GM19035 (cell line): Measurements from ENCODE around the gene LUM.
"Not testable (repeated sequence)": the region's sequence is repeated elsewhere in the genome, so short reads cannot be mapped to it uniquely, and the experiment has no call there.

ENCODE experiments used
- ATAC-seq: cut with Tn5 transposase; IDR thresholded peaks from one replicate; pipeline ENCODE4 v1.9.1; 2021; ENCODE audit not compliant: unreplicated experiment

Gene LUM

GRCh38 chr12:91110311-91110924 lies 876 bp downstream of the LUM start:
- ATAC-seq, result no peak

- ATAC-seq, result no peak
These were observed 1.5 kb downstream of the LUM start for GRCh38 chr12:91109581-91110310.

DNA sequence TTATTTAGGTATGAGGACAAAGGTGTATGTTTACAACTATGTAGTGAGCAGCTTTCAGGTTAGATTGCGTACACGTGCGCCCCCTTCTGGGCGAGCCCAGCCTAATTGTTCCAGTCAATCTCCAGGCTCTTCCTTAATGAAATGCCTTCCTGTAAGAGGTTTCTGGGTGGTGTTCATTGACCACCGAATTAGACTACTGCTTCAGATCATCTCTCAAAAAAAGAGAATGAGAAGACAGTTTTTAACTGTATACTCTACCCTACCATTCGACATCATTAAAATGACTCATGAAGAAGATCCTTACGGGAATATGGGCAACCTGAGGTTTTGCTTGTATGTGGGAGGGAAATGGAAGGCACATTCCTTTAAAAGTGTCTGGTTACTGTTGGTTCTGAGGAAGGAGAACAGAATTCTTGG lies 2.1 kb downstream of the LUM start:
- ATAC-seq, result peak; percentile 70

- ATAC-seq, result no peak
These were observed 3.0 kb downstream of the LUM start for GRCh38 chr12:91108196-91108755.

- no peak for ATAC-seq
These were observed 5.0 kb downstream of the LUM start for GRCh38 chr12:91106283-91106682.

- no peak for ATAC-seq
These were observed 5.5 kb downstream of the LUM start for GRCh38 chr12:91105807-91106206.

DNA sequence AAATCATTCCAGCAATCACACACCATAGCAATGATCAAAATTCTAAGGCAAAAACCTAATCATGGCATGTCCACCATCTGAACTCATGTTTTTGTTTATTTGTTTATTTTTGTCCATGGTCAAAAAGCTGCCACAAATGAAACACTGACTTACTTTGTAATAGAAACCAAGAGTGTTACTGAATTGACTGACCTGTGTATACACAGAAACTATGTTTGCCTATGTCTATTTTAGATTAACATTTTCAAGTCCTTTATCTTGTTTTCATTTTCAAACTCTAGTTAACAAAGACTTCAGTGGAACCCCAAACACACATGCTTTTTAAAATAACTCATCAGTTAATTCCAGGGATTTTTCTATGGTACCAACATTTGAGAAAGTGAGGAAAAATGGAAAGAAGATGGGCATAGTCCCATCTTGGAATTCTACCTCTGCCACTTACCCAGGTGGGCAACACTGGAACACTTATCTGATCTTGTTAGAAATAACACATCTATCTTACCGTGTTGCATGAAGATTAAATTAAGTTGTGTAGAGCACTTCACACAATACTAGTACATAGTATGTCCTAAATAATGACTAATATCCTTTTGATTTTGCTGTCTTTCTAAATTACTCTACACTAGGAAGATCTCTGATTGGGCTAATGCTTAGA lies 6.4 kb downstream of the LUM start:
- peak; percentile 85 for ATAC-seq

DNA sequence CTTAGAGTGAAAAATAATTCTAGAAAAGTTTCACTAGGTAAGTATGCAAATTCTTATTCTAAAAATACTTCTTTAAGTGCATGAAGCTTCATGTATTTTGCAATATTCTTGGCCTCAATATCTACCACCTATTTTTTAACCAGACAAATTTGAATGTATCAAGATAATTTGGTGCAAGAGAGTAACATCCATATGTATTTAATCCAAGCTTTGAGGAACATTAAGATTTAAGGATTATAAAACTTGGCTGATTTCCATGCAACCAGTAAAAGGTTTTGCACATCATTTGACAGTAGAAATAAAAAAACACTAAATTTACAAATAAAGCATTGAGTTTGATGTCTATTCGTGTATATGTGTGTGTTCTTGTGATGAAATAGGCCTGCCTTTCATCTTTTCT lies 7.7 kb downstream of the LUM start:
- no peak for ATAC-seq

GRCh38 chr12:91103101-91103500 lies 8.2 kb downstream of the LUM start:
- ATAC-seq, result no peak

GRCh38 chr12:91100906-91101305 lies 10.4 kb downstream of the LUM start:
- ATAC-seq, result no peak

- ATAC-seq, result no peak
These were observed 11.5 kb downstream of the LUM start for GRCh38 chr12:91099836-91100235.

DNA sequence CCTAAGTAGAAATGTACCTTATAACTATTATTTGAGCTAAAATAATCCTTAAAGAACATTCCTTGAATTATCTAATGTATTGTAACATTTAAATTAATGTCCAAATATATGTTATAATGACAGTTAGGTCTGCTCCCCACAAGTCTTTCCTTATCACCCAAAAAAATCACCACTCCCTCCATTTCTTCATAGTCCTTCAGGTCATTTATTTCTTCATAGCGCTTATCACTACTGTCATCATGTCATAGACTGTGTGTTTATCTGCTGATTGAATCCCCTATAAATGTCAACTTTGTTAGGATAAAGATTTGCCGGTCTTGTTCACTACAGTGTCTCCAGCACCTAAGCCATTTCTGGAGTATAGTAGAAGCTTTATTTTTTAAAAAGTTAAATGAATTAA lies 12.0 kb downstream of the LUM start:
- no peak for ATAC-seq

GRCh38 chr12:91098941-91099340 lies 12.4 kb downstream of the LUM start:
- ATAC-seq, result no peak

- ATAC-seq, result no peak
These were observed 12.8 kb downstream of the LUM start for GRCh38 chr12:91098461-91098860.

DNA sequence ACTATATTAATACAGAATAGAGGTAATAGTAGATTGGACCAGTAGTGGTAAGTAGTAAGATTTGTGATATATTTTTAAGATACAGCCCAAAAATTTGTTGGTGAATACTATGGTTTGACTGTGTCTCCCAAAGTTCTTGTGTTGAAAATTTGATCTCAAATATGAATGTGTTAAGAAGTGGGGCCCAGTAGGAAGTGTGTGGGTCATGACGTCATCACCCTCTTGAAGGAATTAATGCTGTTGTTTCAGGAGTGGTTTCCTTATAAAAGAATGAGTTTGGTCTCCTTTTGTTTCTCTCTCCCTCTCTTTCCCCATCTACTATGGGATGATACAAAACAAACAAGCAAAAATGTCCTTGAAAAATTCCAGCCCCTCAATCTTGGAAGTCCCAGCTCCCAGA lies 16.3 kb downstream of the LUM start:
- ATAC-seq, result no peak

DNA sequence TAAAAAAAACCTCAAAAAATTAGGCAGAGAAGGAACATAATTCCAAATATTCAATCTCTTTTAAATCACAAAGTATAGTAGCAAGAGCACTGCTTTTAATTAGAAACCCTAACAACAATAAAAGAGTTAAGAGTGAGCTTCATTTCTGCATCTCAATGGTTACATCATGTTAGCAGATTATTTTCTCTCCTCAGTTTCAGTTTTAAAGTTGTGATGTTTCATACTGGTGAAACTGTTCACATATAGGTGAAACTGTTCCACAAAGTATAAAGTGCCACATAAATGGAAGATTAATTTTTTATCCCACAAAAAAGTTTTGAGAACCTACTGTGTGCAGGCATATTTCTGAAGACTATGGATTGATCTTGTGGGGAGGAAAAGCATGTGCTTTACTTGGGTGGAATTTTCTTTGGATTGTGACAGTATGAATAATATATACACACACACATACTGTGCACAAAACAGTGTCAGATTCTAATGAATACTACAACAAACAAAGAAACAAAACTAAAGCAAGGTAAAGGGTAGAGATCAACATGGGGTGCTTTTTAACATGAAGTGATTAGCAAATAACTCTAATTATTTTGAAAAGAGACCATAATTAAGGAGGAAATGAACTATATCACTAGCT lies 17.1 kb downstream of the LUM start:
- no peak for ATAC-seq

- no peak for ATAC-seq
These were observed 18.0 kb downstream of the LUM start for GRCh38 chr12:91093341-91093740.

DNA sequence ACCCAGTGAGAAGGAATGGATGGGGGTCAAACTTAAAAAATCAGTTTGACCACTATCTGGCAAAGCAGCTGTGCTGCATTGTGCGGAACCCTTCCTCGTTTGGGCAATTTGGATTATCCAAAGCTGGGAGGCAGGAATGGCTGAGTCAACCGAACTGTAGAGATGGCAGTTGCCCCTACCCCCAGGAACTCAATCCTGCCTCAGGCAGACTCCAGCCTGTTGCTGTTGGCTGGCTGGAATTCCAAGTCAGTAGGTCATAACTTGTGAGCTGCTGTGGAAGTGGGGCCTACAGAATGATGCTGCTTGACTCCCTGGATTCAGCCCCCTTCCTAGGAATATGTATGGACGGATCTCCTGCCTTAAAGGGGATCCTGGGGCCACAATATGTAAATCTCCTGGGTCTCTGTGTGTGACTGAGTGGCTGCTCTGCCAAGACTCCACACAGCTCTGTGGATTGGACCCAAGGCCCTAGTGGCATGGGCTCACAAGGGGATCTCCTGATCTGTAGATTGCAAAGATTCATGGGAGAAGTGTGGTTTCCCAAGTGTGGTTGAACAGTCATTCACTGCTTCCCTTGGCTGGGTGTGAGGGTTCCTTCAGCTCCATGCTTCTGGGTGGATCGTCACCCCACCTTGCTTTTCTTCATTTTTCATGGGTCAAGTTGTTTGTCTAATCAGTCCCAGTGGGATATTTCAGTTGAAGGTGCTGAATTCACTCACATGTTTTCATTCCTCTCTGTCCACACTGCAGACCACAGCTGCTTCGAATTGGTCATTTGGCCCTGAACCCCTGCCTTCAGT lies 19.2 kb downstream of the LUM start:
- no peak for ATAC-seq

DNA sequence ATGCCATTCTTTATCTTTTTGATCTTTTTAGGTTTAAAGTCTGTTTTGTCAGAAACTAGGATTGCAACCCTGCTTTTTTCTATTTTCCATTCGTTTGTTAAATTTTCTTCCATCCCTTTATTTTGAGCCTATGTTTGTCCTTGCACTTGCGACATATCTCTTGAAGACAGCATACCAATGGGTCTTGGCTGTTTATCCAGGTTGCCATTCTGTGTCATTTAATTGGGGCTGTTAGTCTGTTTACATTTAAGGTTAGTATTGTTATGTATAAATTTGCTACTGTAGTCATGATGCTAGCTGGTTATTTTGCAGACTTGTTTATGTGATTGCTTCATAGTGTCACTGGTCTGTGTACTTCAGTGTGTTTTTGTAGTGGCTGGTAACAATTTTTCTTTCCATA lies 21.3 kb downstream of the LUM start:
- ATAC-seq, result not testable (repeated sequence)

DNA sequence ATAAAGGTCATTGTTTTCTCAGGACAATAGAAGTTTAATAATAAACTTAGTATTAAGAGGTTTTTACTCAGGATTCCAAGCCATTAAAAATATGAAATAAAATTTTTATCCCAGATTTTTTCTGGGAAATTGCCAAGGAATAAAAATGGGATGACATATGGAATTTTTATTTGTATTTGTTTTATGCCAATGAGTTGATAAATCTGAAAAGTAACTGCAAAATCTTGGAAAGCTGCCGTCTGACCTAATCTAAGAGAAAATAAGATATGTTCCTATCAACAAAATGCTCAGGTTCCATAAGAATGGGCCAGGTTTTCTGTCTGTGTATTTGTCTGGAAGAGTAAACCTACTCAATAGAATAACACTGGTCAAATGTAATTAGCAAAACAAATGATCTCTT lies 31.3 kb downstream of the LUM start:
- ATAC-seq, result no peak

GRCh38 chr12:91078501-91078900 lies 32.8 kb downstream of the LUM start:
- ATAC-seq, result no peak
